Activated T-cell treated with anti-CD3 and anti-CD28 coated beads for 1 hour (primary cell): Measurements from ENCODE around the gene PRX.
"Not testable (repeated sequence)": the region's sequence is repeated elsewhere in the genome, so short reads cannot be mapped to it uniquely, and the experiment has no call there.

ENCODE experiments used
- DNase-seq: peaks from one replicate; pipeline ENCODE4 v3.0.0-alpha.2; 2020; ENCODE audit warnings: low read depth

The PRX gene

DNA sequence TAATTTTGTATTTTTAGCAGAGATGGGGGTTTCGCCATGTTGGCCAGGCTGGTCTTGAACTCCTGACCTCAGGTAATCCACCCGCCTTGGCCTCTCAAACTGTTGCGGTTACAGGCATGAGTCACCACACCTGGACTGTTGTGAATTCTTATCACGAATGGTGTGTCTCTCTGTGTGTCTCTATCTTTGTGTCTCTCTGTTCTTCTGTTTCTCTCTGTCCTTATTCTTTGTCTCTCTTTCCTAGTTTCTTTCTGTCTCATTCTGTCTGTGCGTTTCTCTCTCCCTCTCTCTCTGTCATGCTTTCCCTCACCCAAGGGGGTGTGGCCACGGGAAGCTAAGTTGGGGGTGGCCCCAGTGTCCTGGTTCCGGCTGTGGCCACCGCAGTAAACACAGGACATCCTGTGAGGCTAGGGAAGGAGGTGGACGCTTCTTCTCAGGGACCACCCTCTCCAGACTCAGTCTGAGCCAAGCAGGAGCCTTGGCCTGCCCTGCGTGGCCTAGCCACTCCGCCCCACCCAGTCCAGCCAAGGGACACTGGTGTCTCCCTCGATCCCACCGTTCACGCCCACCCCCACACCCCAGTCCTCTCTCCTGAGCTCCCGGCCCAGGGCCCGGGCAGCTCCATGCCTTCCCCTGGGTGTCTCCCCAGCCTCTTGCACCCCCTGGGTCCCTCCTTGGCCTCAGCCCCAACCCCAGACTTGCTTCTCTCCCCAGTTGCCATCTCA, 3.9 kb upstream of the PRX start:
- DNase-seq = no peak

DNA sequence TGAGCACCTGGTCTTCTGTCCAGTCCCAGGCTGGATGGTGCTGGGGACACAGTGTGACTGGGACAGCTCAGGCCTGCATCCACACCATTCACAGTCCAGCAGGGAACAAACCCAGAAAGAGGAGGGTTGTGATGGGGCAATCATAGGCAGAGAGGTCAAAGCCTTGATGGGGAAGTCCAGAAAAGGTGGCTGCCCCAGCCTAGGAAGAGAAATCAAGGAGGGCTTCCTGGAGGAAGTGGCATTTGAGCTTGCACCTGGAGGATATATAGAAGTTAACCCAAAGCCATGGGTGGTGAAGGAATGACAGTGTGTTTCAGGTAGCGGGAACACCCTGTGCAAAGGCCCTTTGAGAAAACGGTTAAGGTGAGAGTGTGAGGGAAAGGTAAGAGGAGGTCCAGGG, 2.6 kb upstream of the PRX start:
- no peak for DNase-seq

DNA sequence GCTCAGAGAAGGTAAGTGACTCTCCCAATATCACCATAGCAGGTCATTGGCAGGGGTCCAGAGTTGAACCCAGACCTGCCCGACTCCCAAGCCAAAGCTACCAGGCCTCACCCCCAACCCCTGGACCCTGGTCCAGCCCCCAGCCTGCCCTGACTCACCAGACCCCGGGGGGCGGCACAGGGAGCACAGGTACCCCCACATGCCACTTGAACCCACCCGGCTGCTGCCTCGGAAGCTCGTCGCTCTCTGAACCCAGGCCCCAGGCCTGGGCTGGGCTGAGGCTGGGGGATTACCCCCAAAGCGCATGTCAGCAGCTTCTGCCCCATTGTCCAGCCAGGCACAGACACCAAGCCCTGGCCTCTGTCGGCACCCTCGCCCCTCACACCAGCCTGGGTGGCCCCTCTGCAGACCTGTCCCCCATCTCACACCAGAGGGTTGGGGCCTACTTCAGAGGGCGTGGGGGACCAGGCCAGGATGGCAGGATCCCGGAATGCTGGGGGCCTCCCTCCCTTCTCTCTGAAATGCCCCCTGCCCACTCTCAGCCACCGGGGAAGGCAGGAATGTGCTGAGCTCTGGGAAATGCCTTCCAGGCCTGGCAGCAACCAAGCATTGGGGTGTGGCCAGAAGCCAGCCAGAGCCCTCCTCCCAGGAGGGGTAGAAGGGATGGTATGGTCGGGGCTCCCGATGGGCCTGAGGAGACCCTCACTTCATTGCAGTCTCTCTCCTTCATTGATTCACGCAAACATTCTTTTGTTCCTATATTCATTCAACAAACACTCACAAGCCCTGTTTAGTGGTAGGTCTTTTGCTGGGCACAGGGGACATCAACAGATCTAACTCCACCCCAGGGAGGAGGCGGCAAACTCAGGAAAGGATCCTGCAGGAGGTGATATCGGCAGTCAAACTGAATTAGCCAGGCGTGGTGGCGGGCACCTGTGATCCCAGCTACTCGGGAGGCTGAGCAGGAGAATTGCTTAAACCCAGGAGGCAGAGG, 1.7 kb upstream of the PRX start:
- no peak for DNase-seq

DNA sequence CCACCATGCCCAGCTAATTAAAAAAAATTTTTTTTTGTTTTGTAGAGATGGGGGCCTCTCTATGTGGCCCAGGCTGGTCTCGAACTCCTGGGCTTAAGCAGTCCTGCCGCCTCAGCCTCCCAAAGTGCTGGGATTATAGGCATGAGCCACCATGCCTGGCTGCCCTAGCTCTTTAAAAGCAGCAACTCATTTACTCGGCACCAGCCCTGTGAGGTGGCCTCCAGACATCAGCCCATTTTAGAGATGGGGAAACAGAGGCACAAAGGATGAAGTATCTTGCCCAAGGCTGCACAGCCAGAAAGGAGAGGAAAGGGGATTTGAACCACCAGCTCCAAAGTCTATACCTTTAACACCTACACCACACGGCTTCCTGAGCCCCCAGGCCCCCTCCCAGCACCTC, 312 bp downstream of the PRX start:
- no peak for DNase-seq

DNA sequence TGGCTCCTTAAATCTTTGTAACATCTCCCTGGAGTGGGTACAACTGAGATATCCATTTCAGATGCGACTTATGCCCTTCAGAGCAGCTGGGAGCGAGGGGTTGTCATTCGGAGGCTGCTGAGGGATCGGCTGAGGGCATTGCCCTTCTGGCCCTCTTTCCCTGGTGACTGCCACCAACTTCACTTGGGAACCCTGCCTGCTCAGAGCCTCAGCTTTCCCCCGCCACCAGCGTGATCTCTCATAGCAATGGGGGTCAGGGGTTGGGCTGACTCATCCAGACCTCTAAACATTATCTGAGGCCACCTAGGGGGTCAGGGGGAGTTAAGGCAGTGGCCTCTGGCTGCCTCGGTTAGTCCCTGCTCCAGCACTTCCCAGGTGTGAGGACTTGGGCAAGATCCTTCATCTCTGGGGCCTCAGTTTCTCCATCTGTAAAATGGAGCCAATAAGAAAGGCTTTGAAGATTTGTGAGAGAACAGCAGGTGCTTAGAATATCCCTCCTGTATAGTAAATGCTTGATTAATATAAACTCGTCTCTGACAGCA, 1.1 kb downstream of the PRX start:
- DNase-seq = no peak

DNA sequence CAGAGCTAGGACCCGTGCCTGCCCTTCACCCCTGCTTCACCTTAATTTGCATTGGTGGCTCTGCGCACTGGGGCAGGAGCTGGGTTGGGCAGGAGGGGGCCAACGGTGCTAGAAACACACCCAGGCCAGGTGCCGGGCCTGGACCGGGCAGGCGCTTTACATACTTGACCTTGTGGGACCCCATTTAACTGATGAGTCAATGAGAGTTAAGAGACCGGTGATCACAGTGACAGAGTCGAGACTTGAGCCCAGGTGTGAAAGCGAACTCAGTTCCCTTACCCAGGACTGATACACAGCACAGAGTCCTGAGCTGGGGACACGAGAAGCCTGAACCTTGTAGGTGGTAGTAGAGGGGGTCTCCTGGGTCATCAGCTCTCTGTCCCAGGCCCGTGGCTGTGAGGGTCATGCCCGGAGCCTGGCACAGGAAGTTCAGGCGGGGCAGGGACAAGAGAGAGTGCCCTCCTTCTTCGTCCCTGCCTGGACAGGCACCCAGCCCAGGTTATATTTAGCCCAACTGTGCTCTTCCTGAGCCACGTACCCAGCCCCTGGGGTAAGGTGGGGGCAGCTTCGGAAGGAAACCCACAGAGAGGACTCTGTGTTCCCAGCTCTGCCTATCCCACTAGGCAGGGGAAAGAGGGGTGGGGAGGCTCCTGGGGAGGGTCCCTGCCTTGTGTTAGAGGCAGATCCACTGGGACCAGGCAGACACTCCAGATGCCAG, 1.9 kb downstream of the PRX start:
- no peak for DNase-seq

DNA sequence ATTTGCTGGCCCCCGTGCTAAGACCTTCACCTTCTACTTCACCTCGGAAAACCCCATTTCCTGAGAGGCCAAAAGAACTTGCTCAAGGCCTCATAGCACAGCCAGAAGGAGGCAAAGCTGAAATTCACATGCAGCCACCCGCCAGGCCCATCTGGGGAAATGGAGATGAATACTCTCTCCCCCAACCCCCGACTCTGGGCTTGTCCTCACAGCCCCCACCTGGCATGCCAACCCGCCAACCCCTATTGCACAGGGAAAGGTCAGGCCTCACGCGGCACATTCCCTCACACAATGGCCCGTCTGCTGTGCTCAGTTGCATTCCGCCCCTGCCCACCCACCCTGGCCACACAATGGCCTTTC, 3.2 kb downstream of the PRX start:
- DNase-seq = no peak

DNA sequence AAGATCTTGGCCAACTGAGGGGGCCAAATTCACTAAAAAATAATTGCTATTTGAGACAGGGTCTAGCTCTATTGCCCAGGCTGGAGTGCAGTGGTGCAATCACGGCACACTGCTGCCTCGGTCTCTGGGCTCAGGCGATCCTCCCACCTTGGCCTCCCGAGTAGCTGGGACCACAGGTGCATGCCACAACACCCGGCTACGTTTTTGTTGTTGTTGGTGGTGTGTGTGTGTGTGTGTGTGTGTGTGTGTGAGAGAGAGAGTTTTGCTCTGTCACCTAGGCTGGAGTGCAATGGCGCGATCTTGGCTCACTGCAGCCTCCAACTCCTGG, 4.6 kb downstream of the PRX start:
- DNase-seq = not testable (repeated sequence)

DNA sequence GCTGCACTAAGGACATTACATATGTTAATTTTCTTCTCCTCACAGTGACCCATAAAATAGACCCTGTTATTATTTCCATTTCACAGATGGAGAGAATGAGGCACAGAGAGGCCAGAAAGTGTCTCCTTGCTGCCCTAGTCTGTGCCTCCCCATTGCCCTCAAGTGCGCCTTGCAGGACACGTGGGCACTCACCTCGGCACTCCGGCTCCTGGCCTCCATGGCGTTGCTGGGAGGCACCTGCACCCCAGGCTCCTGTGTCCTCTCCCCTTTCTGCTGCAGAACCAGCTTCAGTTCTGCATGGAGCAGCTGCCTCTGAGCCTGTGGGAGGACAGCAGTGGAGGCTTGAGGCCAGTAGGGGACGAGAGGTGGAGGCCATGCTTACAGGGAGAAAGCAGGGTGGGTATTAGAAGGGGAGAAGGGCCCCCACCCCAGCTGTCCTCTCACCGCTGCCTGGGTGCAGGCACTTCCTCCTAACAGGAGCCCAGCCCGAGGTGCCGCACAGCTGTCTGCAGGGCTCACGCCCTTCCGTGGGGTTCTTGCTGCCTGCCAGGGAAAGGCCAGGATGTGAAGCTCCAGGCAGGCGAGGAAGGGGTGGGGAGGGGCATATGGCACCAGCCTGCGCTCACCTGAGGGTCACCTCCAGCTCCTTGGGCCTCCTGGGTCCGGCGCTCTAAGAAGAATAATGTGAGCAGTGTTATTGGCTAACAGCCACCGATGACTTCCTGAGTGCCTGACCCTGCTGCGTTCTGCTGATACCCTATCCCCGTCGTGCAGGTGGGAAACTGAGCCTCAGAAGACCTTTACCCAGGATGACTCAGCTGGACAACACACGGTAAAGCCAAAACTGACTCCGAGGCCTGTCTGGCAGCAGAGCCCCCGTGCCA, 5.2 kb downstream of the PRX start:
- DNase-seq = no peak

DNA sequence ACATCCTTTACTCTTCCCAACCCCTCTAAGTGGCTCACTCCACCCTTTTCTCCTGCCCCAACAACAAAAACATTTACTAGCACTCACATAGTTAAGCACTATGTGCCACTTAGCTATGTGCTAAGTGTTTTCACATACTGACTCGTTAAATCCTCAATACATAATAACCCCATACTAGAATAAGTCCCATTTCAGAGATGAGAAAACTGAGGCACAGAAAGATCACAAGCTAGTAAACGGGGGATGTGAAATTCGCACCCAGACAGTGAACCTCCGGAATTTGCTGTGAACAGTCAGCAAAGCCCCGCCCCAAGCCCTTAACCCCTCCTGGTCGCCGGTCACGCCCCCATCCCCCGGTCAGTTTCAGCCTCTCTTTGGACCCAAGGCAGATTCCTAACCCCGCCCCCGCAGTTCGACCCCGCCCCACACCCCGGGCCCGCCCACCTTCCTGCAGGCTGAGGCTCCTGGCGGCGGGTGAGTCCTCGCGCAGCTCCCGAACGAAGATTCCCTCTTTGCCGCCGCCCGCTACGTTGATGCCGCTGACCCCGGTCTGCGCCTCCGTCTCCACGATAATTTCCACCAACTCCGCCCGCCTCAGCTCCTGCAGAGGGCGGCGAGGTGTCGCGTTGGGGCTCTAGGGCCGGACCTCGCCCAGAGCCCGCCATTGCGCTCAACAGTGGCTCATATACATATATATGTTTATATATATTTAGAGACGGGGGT, 9.8 kb downstream of the PRX start:
- peak; percentile 60 for DNase-seq

DNA sequence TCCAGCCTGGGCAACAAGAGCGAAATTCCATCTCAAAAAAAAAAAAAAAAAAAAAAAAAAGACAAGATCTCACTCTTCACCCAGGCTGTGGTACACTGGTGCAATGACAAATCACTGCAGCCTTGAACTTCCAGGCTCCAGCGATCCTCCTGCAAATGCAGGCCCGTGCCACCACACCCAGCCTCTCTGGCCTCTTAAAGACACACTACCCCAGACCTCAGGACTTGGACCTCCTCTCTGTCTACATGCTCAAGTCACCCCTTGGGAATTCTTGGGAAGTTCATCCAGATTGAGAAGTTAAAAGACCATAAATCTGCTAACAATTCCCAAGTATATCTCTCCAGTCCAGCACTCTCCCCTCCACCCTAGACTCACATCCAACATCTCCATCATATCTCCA, 12.6 kb downstream of the PRX start:
- no peak for DNase-seq

DNA sequence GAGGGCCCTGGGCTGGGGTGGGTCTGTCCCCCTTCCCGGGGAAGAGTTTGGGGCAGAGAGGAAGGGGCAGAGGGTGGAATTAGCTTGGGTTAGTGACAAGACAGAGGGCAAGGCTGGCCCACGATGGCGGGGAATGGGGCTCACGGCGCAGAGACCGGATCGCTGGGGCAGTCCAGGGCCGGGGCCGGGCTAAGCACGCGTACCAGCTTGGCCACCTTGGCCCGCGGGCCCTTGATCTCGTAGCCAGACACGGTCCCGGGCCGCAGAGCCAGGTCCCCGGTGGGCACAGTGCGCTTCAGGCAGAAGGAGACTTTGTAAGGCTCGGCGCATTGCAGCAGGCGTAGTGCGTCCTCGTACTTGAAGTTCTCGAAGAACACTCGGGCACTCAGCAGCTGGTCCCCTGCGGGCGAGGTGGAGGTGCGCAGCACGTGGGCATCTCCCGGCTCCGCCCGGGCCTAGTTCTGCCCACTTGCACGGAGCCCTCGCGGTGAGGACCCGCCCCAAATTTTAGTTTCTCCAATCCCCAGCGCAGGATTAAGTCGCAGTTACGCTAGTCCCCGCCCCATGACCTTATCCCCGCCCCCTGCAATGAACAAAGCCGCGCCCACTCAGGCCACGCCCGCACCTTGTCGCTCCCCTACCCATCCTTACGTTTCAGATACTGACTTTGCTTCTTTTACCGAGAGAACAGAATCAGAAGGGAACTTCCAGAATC, 14.6 kb downstream of the PRX start:
- DNase-seq = peak; percentile 47

DNA sequence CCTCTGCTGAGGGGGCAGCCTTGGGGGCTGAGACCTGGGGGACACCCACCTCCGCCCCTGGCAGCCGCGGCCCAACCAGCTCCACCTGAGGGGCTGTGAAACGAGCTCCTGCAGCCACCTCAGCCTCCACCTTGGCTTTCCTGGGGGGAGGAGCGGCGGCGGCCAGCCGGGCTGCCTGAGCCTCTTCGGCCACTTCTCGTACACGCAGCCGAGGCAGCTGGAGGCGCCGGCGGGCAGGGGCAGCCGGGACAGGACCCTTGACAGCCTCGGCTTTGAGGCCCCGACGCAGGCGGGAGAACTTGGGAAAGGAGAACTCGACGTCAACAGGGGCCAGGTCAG, 15.6 kb downstream of the PRX start:
- no peak for DNase-seq

DNA sequence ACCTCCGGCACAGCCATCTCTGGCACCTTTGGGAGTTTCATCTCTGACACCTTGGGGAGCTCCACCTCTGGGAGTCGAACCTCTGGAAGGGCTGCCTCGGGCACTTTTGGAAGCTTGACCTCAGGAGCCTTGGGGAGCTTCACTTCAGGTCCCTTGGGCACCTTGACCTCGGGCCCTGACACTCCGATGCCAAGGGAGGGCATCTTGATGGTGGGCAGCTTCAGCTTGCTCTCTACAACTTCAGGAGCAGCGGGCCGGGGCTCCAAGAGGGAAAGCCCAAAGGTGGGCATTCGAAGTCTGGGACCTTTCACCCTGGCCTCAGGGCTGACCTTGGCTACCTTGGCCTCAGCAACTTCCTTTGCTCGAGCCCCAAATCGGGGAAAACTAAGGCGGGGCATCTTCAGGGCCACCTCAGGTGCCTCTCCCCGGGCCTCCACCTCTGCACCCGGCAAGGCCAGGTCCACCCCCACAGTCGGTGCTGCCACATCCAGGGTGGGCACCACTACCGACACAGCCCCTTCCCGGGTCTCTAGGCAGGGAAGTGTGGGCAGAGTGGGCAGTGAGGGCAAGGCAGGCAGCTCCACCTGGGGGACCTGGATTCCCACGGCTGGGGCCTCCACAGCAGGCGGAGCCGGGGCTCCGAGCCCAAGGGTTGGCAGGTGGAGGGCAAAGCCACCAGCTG, 16.2 kb downstream of the PRX start:
- DNase-seq = no peak

DNA sequence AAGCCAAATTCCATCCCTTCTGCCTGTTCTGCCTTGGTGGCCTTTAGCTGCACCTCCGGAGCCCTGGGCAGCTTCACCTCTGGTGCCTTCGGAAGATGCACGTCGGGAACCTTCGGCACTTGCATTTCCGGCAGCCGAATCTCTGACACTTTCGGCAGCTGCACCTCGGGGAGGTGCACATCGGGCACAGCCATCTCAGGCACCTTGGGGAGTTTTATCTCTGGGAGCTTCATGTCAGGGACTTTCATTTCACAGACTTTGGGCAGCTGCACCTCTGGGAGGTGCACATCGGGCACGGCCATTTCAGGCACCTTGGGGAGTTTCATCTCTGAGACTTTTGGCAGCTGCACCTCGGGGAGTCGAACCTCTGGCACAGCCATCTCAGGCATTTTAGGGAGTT, 17.2 kb downstream of the PRX start:
- no peak for DNase-seq

DNA sequence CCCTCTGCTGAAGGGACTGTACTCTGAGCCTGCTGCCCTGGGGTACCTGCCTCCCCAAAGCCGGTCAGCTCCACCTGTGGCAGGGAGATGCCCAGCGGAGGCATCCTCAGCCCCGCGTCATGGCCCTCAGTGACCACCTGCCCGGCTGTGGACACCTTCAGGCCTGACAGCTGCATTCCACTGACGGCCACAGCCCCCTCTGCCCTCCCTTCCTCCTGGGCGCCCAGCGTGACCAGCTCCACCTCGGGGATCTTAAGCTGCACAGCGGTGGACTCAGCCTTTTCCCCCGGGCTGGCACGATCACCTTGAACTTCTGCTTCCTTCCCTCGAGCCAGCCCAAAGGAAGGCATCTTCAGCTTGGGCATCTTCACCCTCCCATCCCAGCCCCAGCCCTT, 18.4 kb downstream of the PRX start:
- DNase-seq = no peak

DNA sequence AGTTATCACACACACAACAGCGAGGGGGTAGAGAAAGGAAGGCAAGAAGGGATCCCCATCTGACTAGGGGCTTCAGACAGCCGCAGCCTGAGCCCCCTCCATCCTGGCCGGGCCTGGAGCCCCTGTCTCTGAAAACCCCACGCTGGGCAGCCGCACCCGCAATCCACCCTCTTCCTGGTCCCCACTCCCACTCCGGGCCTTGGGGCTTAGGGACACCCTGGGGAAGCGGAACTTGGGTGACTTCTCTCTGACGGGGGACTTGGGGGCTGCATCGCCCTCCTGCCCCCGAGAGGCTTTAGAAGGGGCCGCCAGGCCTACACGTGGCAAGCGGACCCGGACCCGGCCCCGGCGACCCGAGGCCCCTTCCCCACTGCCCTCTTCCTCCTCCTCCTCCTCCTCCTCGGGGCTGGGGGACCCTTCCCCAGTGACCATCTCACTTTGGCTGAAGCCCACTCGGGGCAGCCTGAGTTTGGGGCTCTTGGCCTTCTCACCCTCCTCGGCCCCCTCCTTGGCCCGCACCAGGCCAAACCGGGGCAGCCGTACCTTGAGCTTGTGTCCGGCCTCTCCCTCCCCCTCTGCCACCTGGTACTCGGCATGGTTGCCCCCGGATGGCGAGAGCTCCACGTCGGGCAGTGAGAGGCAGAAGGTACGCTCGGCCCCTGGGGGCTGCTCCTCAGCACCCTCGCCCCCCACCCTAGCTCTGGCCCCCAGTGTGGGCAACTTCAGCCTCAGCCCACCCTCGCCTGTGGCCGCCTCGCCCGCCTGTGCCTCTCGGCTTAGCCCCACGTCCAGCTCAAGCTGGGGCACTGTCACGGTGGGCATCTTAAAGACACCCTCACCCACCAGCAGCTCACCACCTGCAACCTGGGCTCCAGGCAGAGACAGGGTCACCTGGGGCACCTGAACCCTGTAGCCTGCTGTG, 19.0 kb downstream of the PRX start:
- DNase-seq = no peak

DNA sequence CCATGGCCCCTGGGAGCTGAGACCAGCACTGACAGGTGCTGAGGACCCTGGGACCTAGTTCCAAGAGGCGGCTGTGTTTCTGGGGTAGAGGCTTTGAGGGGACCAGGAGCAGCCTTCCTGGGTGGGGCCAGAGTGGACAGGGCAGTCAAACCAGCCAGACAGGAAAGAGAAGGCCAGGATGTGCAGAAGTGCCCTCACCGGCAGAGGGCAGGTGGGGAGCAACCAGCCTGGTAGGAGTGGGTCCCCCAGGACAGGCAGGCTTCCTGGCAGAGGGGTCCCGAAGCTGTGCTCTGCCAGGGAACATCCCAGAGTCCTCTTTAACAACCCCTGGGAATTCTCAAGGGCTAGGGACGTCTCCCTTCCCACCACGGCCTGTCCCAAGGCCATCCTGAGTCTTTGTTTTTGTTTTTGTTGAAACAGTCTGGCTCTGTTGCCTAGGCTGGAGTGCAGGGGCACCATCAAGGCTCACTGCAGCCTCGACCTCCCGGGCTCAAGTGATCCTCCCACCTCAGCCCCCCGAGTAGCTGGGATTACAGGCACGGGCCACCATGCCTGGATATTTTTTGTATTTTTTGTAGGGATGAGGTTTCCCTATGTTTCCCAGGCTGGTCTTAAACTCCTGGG, 20.2 kb downstream of the PRX start:
- DNase-seq = no peak
